Neural progenitor cell (in vitro differentiated cells): ENCODE data around the gene RHBDD1.

Experiments
- CTCF ChIP-seq: fragments of 200-600 bp; sonication (generic); IDR thresholded peaks from 2 replicates; pipeline ENCODE4 v1.5.1; 2017; ENCODE audit warnings: antibody characterized with exemption, mild to moderate bottlenecking
- EZH2phosphoT487 ChIP-seq: fragments of 200-600 bp; sonication (generic); IDR thresholded peaks from 2 replicates; pipeline ENCODE4 v1.6.1; 2017; ENCODE audit warnings: antibody characterized with exemption

- TF ChIP-seq CTCF: no peak
- no peak for TF ChIP-seq EZH2phosphoT487
Measured at GRCh38 chr2:227038550-227039189, 202.8 kb downstream of the RHBDD1 start.
